Pons (tissue), 1 donor: ENCODE measurements around the gene HCN2.
A peak's percentile ranks its signal among the peaks of the same experiment; 100 is the strongest.
"Not testable (repeated sequence)": the region's sequence is repeated elsewhere in the genome, so short reads cannot be mapped to it uniquely, and the experiment has no call there.

Source experiments
- DNase-seq: peaks from one replicate; pipeline ENCODE4 v3.0.0-alpha.2; 2016; ENCODE audit warnings: low spot score

The HCN2 gene

DNA sequence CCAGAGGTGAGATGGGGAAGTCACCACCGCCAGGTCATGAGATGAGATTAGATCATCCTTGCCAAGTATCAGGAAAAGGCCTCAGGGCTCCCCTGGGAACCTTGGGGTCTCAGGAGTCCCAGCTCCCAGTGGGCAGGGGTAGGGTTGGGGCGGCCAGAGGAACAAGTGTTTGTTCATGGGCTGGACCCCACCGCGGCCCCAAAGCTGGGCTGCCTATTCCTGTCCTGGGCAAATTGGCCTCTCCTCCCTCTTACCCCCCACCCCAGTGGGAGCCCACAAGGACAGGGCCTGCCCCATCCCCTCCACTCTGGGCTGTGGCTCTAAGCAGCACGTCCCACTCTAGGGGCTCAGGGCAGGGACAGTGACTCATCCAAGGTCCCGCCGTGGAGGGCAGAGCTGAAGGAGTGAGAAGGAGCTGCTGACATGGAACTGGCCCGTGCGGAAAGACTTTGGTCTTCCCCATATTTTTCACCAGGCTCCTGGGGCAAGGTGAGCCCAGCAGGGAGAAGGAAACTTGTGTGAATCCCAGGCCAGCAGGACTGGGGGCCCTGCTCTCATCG, 4.0 kb upstream of the HCN2 start:
- no peak for DNase-seq

DNA sequence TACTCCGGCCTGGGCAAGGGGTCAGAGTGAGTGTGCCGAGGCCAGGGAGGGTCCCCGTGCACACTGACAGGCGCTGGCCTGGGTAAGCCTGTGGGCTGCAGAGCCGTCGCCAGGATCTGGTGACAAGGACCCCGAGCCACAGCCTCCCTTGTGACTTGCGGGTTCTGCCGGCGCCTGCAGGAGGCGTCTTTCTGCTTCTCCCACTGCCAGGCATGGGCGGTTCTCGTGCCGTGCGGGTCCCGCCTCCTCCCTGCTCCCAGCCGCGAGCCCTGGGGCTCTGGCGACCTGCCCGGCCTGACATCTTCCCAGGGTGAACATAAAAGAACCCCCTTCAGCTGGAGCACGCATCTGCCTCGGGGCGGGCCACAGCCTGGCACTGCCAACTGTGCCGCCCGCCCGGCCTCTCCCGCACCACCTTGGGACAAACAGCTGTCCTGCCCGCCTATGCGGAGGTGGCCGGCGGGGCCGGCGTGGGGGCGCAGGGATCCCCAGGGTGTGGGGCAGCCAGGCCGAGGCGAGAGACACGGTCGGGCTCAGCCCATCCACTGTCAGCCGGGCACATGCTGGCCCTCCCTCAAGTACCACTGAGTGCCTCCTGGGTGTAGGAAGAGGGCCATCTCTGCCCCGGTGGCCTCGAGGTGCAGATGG, 1.5 kb upstream of the HCN2 start:
- peak; percentile 93 for DNase-seq

DNA sequence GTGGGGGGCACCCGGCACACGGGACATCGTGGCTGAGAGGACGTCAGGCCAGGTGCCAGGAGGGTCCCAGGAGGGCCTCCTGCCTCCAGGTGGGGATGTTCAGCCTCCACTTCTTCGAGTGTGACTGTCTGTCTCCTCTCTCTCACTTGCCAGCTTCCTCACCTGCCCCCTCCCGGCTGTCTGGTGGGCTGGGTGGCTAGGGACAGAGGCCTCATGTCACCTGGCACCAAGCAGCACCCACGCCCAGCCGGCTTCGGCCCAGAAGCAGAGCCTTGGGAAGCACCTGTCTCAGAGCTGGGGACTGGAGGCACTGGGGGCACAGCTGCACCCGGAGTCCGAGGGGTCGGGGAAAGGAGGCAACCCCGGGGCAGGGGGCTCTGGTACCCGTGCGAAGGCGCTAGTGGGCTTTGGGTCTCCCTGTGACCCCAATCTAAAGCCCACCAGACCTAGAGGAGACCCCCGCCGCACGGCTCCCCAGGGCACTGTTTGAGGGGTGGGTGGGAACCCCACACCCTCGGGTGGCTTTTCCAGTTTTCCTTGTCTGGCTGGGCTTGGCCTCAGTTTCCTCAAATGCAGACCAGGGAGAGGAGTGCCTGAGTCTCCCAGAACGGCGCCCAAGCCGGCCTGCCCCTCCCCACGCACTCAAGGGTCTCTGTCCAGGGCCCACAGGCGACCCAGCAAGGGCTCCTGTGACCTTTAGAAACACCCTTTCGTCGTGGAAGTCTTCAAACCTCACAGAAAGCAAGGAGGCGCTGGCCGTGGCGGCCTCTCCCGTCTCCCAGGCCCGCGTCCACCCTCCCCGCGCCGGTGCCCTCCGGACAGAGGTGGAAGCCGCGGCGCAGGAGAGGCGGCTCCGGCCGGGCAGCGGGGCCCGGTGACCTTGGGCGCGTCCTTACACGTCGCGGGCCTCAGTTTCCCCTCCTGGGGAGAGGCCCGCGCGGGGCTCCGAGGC, 664 bp upstream of the HCN2 start:
- DNase-seq: no peak

DNA sequence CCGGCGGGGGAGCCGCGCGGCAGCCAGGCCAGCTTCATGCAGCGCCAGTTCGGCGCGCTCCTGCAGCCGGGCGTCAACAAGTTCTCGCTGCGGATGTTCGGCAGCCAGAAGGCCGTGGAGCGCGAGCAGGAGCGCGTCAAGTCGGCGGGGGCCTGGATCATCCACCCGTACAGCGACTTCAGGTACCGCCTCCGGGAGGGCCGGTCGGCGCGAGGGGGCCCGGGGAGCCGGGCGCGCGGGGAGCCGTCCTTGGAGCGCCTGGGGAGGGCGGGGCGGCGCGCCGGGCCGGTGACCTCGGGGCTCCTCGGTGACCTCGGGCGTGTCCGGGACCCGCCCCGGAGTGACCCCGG, 690 bp downstream of the HCN2 start:
- DNase-seq: no peak

DNA sequence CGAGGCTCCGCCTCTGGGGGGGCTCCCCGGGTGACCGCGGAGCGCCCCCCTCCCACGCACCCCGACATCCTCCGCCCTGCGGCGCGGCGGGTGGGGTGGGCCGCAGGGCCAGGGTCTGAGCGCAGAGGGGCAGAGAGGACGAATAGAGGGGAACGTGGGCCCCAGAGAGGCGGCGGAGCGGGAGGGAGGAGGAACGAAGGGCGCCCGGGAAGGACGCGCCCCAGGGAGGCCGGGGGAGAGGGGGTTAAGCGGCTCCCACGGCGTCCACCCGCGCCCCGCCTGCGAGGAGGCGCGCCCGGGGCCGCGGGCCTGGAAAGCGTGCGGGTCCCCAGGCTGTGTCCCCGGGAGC, 1.0 kb downstream of the HCN2 start:
- DNase-seq: no peak

DNA sequence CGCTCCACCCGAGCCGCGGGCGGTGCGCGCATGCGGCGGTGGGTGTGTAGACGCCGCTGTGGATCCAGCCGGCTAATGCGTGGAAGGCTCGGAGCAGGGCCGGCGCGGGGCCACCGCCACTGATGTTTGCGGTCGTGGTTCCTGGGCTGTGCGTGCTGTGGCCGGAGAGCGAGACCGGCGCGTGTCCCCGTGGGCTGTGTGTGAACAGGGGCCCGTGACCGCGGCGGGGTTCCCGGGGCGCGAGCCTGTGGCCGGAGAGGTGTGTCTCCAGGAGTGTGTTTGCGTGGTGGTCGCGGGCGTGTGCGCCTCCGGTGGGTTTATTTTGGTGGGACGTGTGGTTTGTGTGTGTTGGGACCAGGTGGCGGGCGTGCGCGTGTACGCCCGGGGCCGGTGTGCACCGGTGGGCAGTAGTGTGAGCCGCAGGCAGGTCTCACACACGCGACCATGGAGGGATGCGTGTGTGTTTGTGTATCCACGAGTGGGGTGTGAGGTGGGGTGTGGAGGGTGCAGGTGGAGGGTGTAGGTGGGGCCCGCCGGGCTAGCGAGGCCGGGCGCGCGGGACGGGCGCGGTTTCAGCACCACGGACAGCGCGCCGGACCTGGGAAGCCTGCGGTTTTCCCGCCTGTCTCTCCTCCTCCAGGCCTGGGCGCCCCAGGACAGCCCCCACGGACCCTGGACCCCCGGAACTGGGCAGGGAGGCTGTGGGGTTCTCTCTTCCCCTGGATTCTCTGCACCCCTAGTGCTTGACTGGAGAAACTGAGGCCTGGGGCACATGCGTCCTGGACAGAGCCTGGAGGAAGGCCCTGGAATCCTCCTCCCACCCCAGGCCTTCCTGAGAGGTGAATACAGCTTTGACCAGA, 1.6 kb downstream of the HCN2 start:
- DNase-seq: no peak

DNA sequence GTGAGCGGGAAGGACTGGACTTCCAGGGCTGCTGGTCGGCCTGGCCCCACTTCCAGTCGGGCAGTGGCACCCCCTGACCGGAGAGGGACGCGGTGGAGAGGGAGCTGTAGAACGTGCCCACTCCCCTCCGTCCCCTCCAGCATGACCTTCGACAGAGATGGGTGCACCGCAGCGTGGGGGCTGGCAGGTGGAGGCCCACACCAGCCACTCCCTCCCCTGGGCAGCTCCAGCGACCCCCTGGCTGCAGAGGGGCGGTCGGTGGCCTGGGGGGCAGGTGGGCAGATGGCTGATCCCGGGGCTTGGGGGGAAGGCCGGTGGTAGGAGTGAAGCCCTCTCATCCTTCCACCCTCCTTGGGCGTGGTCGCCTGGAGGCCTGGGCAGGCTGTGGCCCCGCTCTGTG, 2.4 kb downstream of the HCN2 start:
- DNase-seq: no peak

DNA sequence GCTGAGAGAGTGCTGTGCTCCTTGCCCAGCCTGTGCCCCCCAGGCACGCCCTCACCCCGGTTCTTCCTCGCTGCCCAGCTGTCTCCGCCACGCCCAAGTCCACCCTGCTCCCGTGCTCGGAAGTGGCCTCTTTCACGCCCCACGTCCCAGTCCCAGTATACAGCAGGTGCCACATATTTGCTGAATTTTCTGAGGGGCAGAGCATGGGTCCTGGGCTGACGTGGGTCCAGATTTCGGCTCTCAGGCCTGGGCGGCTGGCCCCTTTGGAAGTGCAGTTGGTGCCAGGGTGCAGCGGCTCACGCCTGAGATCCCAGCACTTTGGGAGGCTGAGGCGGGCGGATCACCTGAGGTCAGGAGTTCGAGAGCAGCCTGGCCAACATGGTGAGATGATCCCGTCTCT, 3.4 kb downstream of the HCN2 start:
- no peak for DNase-seq

DNA sequence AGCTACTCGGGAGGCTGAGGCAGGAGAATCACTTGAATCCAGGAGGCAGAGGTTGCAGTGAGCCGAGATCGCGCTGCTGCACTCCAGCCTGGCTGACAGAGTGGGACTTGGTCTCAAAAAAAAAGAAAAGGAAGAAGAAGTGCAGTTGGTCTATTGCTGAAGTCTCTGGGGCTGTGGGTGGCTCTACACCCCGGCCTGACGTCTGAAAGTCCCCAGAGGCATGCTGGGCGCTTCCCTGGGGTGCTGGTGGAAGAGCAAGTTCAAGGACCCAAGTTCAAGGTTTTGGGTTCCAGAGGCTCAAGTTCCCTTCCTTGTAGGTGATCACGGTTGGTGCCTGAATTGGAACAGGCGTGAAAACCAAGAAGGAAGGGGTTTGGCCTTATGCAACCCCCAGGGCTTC, 3.8 kb downstream of the HCN2 start:
- DNase-seq: no peak

DNA sequence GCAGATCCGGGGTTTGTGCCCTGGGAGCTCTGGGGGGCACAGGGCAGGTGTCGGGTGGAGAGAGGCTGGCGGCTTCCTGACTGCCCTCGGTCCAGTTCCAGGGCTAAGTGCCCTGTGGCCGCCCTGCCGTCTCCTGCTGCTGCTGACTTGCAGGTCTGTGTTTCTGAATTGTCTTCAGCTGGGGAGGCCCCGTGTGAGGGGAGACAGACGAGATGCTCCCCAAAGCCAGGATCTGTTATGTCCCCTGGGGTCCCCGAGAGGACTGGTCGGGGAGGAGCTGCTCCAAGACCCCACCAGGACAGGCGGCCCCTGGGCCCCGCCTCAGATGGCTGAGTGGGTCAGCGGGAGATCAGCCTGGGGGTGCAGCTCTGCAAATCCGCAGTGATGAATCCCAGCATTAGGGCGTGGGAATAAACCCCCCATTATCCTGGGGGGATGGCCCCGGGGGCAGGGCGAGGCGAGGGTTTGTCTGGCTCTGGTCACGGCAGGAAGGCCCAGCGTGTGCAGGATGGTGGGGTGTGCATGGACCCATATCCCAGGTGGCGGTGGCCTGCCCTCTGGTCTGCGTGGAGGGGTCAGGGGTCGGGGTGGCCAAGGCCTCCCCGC, 4.7 kb downstream of the HCN2 start:
- DNase-seq: no peak

DNA sequence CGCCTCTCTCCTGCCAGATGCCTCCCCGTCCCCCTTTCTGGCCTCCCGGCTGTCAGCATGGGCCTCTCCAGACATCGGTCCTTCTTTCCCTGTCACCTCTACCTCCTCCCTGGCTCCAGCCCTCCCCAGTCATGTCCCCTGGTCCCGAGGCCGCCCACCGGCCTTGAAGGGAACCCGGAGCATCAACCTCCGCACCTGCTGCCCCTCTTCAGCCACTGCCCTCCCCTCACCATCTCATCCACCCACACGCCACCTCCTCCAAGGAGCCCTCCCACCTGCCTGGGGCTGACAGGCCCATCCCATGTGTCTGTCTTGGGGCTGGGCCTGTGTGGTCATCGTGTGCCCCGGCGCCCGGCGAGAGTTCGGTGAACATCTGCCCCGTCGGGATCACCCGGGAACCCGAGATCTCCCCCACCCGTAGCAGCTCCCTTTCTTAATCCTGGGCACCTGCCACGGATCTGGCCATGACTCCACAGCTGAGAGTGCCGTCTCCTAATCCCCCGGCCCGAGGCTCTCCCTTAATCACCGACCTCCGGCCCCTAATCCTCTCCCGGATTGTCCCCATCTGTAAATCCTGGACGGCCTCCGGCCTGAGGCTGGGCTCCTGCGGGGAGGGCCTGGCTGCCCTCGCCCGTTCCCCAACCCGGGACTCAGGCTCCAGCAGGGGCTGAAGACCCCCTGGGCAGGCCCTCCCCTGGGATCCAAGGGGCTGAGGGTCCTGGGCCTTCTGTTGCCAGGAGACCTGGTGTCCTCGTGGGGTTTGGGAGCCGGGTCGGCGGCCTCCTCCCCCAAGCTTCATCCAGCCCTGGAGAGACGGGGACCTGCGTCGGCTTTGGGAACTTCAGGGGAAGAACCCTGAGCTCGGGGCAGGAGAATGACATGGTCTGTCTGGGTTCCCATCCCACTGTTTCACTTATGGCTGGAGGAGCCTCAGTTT, 5.9 kb downstream of the HCN2 start:
- DNase-seq: no peak

DNA sequence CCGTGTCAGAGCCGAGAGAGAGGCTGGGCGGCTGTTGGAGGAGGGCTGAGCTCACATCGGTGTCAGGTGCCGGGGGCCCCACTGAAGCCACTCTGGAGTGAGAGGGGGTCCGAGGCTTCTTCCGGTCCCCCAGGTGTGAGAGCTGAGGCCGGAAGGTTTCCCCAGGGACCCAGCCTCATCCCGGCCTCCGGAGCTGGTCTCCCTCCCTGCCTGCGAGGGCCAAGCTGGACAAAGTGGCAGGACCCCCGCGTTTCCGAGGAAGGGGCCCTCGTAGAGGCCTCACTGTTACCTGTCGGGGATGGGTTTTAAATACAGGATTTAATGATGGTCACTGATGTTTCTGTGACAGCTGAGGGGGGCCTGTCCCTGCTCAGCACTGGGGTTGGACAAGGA, 6.6 kb downstream of the HCN2 start:
- no peak for DNase-seq

DNA sequence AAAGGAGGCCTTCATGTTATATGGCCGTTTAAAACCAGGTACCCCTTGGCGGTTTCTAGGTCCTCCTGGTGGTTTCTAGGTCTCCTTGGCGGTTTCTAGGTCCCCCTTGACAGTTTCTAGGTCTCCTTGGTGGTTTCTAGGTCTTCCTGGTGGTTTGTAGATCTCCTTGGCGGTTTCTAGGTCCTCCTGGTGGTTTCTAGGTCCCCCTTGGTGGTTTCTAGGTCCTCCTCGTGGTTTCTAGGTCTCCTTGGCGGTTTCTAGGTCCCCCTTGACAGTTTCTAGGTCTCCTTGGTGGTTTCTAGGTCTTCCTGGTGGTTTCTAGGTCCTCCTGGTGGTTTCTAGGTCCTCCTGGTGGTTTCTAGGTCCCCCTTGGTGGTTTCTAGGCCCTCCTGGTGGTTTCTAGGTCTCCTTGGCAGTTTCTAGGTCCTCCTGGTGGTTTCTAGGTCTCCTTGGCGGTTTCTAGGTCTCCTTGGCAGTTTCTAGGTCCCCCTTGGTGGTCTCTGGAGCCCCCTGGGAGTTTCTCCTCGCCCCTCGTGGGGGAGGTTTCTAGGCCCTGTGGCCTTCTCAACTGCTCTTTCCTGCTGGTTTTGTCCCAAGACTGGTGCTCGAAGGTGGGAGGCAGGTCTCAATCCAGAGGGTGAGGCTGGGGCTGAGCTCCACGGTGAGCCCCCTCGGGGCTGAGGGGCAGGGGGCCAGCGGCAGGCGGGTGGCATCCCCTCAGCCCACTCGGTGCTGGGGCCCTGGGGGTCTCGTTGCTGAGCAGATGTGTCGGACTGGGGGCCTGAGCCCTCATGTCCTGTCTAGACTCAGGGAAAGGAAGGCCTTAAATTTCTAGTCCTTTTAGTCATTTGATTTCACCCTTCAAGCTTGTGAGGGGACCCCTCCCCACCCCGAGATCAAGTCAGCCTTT, 8.0 kb downstream of the HCN2 start:
- no peak for DNase-seq

DNA sequence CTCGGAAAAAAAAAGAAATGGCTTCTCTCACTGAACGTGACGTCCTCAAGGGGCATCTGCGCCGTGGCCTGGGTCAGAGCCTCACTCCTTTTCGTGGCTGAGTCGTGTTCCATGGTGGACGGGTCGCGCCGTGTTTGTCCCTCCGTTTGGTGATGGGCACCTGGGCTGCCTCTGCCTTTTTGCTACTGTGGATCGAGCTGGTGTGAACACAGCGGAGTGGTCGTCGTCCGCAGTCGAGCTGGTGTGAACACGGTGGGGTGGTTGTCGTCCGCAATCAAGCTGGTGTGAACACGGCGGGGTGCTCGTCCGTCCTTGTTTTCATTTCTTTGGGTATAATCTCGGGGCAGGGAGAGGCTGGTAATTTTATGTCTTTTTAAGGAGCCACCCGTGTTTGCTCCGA, 11.6 kb downstream of the HCN2 start:
- DNase-seq: no peak

DNA sequence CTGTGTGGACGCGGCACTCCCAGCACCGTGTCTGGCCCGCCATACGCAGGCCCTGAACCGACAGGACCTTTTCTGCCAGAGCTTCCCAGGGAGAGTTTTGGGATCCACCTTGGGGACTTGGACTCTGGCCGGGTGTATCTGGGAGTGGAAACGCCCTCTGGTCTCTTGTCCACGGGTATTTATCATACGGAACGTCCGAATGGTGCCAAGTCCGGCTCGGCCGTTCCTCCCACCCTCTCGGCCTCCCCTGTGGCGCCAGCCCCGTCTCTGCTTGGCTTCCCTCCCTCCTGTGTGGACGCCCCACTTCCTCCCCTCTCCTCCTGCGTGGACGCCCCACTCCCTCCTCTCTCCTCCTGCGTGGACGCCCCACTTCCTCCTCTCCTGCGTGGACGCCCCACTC, 12.1 kb downstream of the HCN2 start:
- no peak for DNase-seq

DNA sequence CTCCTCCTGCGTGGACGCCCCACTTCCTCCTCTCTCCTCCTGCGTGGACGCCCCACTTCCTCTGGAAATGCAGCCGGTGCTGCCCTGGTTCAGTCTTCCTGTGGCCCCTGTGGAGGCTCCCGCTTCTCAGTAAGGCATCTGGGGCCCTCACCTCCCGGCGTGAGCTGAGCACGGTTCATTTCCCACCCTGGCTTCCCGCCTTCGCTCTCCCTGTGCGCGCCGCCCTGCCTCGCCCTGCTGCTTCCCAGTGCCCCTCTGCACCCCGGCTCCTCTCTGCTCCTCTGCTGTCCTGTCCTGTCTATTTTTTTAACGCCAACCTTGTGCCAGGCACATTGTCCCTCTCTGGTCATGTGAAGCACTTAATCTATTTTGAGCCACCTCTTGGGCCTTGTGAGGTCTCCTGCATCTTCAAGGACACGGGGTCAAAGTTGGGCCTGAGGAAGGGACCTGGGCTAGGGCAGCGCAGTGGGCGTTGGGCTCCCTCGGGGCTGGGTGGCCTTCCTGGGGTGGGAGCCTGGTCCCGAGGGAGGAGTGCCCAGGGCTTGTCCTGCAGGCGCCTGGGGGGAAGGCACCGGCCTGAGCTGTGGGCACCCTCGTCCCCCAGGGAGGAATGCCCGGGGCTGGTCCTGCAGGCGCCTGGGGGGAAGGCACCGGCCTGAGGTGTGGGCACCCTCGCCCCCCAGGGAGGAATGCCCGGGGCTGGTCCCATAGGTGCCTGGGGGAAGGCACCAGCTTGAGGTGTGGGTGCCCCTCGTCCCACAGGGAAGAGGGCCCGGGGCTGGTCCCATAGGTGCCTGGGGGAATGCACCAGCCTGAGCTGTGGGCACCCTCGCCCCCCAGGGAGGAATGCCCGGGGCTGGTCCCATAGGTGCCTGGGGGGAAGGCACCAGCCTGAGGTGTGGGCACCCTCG, 13.0 kb downstream of the HCN2 start:
- no peak for DNase-seq

DNA sequence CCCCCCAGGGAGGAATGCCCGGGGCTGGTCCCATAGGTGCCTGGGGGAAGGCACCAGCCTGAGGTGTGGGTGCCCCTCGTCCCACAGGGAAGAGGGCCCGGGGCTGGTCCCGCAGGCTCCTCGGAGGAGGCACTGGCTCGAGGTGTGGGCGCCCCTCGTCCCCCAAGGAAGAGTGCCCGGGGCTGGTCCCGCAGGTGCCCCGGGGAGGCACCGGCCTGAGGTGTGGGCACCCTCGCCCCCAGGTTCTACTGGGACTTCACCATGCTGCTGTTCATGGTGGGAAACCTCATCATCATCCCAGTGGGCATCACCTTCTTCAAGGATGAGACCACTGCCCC, 13.6 kb downstream of the HCN2 start:
- DNase-seq: not testable (repeated sequence)

DNA sequence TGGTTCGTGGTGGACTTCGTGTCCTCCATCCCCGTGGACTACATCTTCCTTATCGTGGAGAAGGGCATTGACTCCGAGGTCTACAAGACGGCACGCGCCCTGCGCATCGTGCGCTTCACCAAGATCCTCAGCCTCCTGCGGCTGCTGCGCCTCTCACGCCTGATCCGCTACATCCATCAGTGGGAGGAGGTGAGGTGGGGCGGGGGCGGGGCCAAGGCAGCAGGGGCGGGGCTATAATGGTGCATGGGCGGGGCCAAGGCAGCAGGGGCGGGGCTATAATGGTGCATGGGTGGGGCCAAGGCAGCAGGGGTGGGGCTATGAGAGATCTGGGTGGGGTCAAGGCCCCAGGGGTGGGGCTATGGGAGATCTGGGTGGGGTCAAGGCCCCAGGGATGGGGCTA, 14.1 kb downstream of the HCN2 start:
- not testable (repeated sequence) for DNase-seq

DNA sequence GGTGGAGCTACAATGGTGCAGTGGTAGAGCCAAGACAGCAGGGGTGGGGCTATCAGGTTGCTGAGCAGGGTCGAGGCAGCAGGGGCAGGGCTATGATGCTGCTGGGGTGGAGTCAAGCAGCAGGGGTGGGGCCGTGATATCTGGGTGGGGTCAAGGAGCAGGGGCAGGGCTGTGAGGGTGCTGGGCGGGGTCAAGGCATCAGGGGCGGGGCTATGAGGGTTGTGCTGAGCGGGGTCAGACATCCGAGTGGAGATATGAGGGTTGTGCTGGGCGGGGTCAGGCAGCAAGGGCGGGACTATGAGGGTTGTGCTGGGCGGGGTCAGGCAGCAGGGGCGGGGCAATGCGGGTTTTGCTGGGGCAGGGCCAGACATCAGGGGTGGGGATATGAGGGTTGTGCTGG, 14.7 kb downstream of the HCN2 start:
- no peak for DNase-seq
